GM18502 (cell line): ENCODE data around the gene TMEM272.

ENCODE experiments used
- ATAC-seq: cut with Tn5 transposase; IDR thresholded peaks from one replicate; pipeline ENCODE4 v1.9.1; 2021; ENCODE audit warnings: mild to moderate bottlenecking; ENCODE audit not compliant: unreplicated experiment, poor library complexity

Gene TMEM272

GRCh38 chr13:51784097-51784496 lies 60.9 kb downstream of the TMEM272 start:
- no peak for ATAC-seq

GRCh38 chr13:51783428-51784094 lies 61.4 kb downstream of the TMEM272 start:
- no peak for ATAC-seq

GRCh38 chr13:51782026-51782710 lies 62.8 kb downstream of the TMEM272 start:
- no peak for ATAC-seq

GRCh38 chr13:51781246-51782022 lies 63.5 kb downstream of the TMEM272 start:
- peak; percentile 76 for ATAC-seq

GRCh38 chr13:51780099-51780498 lies 64.9 kb downstream of the TMEM272 start:
- ATAC-seq = no peak

- ATAC-seq = no peak
Observed at GRCh38 chr13:51778392-51778791, 66.6 kb downstream of the TMEM272 start.

GRCh38 chr13:51777921-51778320 lies 67.1 kb downstream of the TMEM272 start:
- ATAC-seq = no peak

- ATAC-seq = no peak
Observed at GRCh38 chr13:51776179-51776578, 68.8 kb downstream of the TMEM272 start.

GRCh38 chr13:51773515-51773914 lies 71.5 kb downstream of the TMEM272 start:
- ATAC-seq = no peak

- no peak for ATAC-seq
Observed at GRCh38 chr13:51772781-51773180, 72.2 kb downstream of the TMEM272 start.

GRCh38 chr13:51772105-51772455 lies 72.9 kb downstream of the TMEM272 start:
- no peak for ATAC-seq

- no peak for ATAC-seq
Observed at GRCh38 chr13:51771418-51772104, 73.4 kb downstream of the TMEM272 start.

- no peak for ATAC-seq
Observed at GRCh38 chr13:51770681-51771417, 74.1 kb downstream of the TMEM272 start.

- no peak for ATAC-seq
Observed at GRCh38 chr13:51770160-51770559, 74.8 kb downstream of the TMEM272 start.

- ATAC-seq = no peak
Observed at GRCh38 chr13:51769455-51770127, 75.4 kb downstream of the TMEM272 start.

- ATAC-seq = no peak
Observed at GRCh38 chr13:51768976-51769375, 76.0 kb downstream of the TMEM272 start.

- ATAC-seq = no peak
Observed at GRCh38 chr13:51768378-51768921, 76.5 kb downstream of the TMEM272 start.

GRCh38 chr13:51767100-51767499 lies 77.9 kb downstream of the TMEM272 start:
- no peak for ATAC-seq

- no peak for ATAC-seq
Observed at GRCh38 chr13:51765142-51765515, 79.8 kb downstream of the TMEM272 start.
